K562 (cell line): Measurements from ENCODE around the gene FBXW12. TPM values are rescaled to one million over a fixed set of nuclear protein-coding genes. Genes with fewer than 3 reads are reported as not detected.

Experiments
- ATAC-seq: fragments of 200-7000 bp; cut with Tn5 transposase; 3 replicates; pipeline ENCODE4 v1.9.1; 2020; ENCODE audit warnings: moderate library complexity
- BruUV-seq: library from RNA; stranded (reverse); fragments of 400-500 nt; replicated peaks from 2 replicates; lab custom pipeline; 2021; lab: Mats Ljungman, UMichigan
- CTCF ChIA-PET: fragments of 300-600 bp; formaldehyde crosslinking; extraction: SDS; loops from one replicate; lab custom pipeline; 2021; ENCODE audit warnings: low intra/inter-chr PET ratio; lab: Yijun Ruan, JAX
- POLR2A ChIA-PET: fragments of 300-600, 350-650 bp; sonication (Branson Sonifier 250); formaldehyde crosslinking; extraction: SDS; loops from one replicate; lab custom pipeline; 2021; ENCODE audit warnings: antibody characterized with exemption, inconsistent platforms; lab: Yijun Ruan, JAX
- DNase-seq, 4 experiments: peaks; one replicate each; pipeline versions ENCODE4 v3.0.0 to v3.0.0-alpha.2; 2011 to 2018; ENCODE audit warnings: low spot score in 3 of 4, mixed read lengths in 3 of 4; ENCODE audit errors: extremely low read depth in 1 of 4
- FAIRE-seq: peaks from 2 replicates; lab custom pipeline; 2011; peaks lifted over from hg19 to GRCh38; lab: Jason Lieb, UNC
- H2AFZ ChIP-seq: 2 replicates; pipeline ENCODE4 v1.6.0; 2011; ENCODE audit warnings: low read depth, low read length, control low read depth, inconsistent platforms
- H3K27ac ChIP-seq: fragments of 200-600 bp; 3 replicates; pipeline ENCODE4 v1.8.0; 2011; ENCODE audit warnings: low read depth, mild to moderate bottlenecking, control low read depth, inconsistent platforms, low read length, moderate library complexity, mixed read lengths; ENCODE audit errors: extremely low read depth
- H3K27me3 ChIP-seq, 2 experiments: fragments of 300-600 bp in 1 of 2; 2 replicates in 1 of 2; 3 replicates in 1 of 2; pipeline versions ENCODE4 v1.6.0 to v1.8.0; 2011; ENCODE audit warnings: inconsistent platforms in 2 of 2, low read length in 2 of 2, mild to moderate bottlenecking in 1 of 2, mixed read lengths in 1 of 2, moderate library complexity in 1 of 2; ENCODE audit not compliant: control insufficient read depth in 2 of 2, insufficient read depth in 2 of 2
- H3K36me3 ChIP-seq: fragments of 300-600 bp; 3 replicates; pipeline ENCODE4 v1.8.0; 2011; ENCODE audit warnings: mild to moderate bottlenecking, low read length, inconsistent platforms; ENCODE audit not compliant: control insufficient read depth, insufficient read depth
- H3K4me1 ChIP-seq, 2 experiments: fragments of 200-600 bp in 1 of 2; replicated peaks in 1 of 2; 2 replicates in 1 of 2; 3 replicates in 1 of 2; pipeline versions ENCODE4 v1.5.1 to v1.8.0; 2011; ENCODE audit warnings: inconsistent platforms in 2 of 2, low read length in 2 of 2, mild to moderate bottlenecking in 1 of 2, mixed read lengths in 1 of 2, moderate library complexity in 1 of 2; ENCODE audit not compliant: control insufficient read depth in 2 of 2, insufficient read depth in 2 of 2
- H3K4me2 ChIP-seq: 2 replicates; pipeline ENCODE4 v1.6.1; 2011; ENCODE audit warnings: low read length, control low read depth, inconsistent platforms, mixed read lengths; ENCODE audit not compliant: insufficient read depth
- H3K4me3 ChIP-seq: fragments of 200-600 bp; sonication (generic), shearing (Covaris generic); 2 replicates; pipeline ENCODE4 v1.5.1; 2016; ENCODE audit warnings: control low read depth, inconsistent platforms
- H3K79me2 ChIP-seq: fragments of 200-600 bp; 3 replicates; pipeline ENCODE4 v1.8.0; 2011; ENCODE audit warnings: low read length, inconsistent platforms; ENCODE audit not compliant: control insufficient read depth, insufficient read depth
- H3K9ac ChIP-seq, 2 experiments: 2 replicates each; pipeline versions ENCODE4 v1.6.0 to v1.6.1; 2011; ENCODE audit warnings: low read depth in 2 of 2, low read length in 2 of 2, control low read depth in 1 of 2, inconsistent platforms in 1 of 2, mild to moderate bottlenecking in 1 of 2, mixed read lengths in 1 of 2; ENCODE audit not compliant: insufficient read depth in 1 of 2
- H3K9me1 ChIP-seq: one replicate; pipeline ENCODE4 v1.6.0; 2011; ENCODE audit warnings: inconsistent platforms, mild to moderate bottlenecking, low read length, moderate library complexity; ENCODE audit not compliant: control insufficient read depth, insufficient read depth
- H3K9me3 ChIP-seq: replicated peaks from 2 replicates; pipeline ENCODE4 v1.5.1; 2011; ENCODE audit warnings: low read depth, low read length, inconsistent platforms; ENCODE audit not compliant: control insufficient read depth, insufficient read depth
- H4K20me1 ChIP-seq: replicated peaks from 2 replicates; pipeline ENCODE4 v1.6.1; 2011; ENCODE audit warnings: low read length, inconsistent platforms, mixed read lengths; ENCODE audit not compliant: control insufficient read depth, insufficient read depth
- ATF2 ChIP-seq: sonication (generic); formaldehyde crosslinking; IDR thresholded peaks from 2 replicates; pipeline ENCODE4 v1.8.1; 2022; ENCODE audit warnings: missing genetic modification reagents
- PCBP2 ChIP-seq: fragments of 200-400 bp; formaldehyde crosslinking; IDR thresholded peaks from 2 replicates; pipeline ENCODE4 v1.6.1; 2018; ENCODE audit warnings: low read length, low read depth, mild to moderate bottlenecking, moderate library complexity; ENCODE audit not compliant: poor library complexity, severe bottlenecking
- SMAD4 ChIP-seq: fragments of 250-450 bp; sonication (Bioruptor Pico); conservative IDR thresholded peaks from 2 replicates; pipeline ENCODE4 v1.8.0; 2021; ENCODE audit warnings: inconsistent platforms, mild to moderate bottlenecking, moderate library complexity
- TRIM24 ChIP-seq, 2 experiments: fragments of 450-650 bp; IDR thresholded peaks; 2 replicates each; pipeline ENCODE4 v1.6.1; 2016
- WGBS: fragments of 100-300 bp; shearing (Covaris generic); methylation state at CpG from one replicate; pipeline ENCODE4 v1.1.6; 2016; ENCODE audit warnings: low coverage, mixed read lengths; ENCODE audit not compliant: insufficient coverage; ENCODE audit errors: missing lambda C conversion rate; 5-methylcytosine and 5-hydroxymethylcytosine counted together
- in situ Hi-C: fragments of 300-500 bp; cut with MboI; formaldehyde crosslinking; loops from 4 replicates; pipeline ENCODE4 v1.15.0; 2018; ENCODE audit warnings: inconsistent platforms, mixed read lengths
- intact Hi-C: fragments of 100-400 bp; cut with micrococcal nuclease; formaldehyde crosslinking; loops from 2 replicates; pipeline ENCODE4 v1.14.2; 2022
- polyA plus RNA-seq, 8 experiments: library from polyadenylated mRNA; depleted of rRNA in 4 of 8; stranded (reverse) in 5 of 8; unstranded in 3 of 8; fragments of >200 nt; fragmentation: Nextera tagmentation in 2 of 8; fragmentation: Illumina TruSeq in 1 of 8; extraction: Ambion mirVana in 2 of 8; extraction: Trizol in 1 of 8; gene quantifications; 2 replicates each; pipeline versions ENCODE4 v1.2.1 to v1.2.3, GENCODE V29; 2011 to 2014; ENCODE audit warnings: inconsistent platforms in 1 of 8, missing spikeins in 1 of 8
- total RNA-seq, 7 experiments: library from RNA; depleted of rRNA in 6 of 7; stranded (reverse); fragments of >200 nt in 6 of 7; fragmentation: Illumina TruSeq in 2 of 7; extraction: Trizol in 2 of 7; gene quantifications; 2 replicates each; pipeline versions ENCODE4 v1.2.1 to v1.2.3, GENCODE V29; 2011 to 2021; ENCODE audit warnings: low replicate concordance in 1 of 7
- TF ChIP-seq, protein P1 (sequence below): fragments of 450-650 bp; IDR thresholded peaks from 2 replicates; pipeline ENCODE4 v1.6.1; 2016; ENCODE audit warnings: missing biosample characterization, missing genetic modification characterization

FBXW12 gene
- total and polyA plus RNA-seq, 9 of the 15 experiments (the other 6 are each of a cell fraction or from before 2014, with no cell fraction given), result 0.04 to 0.07 (median 0.06) TPM; not detected in 6

DNA sequence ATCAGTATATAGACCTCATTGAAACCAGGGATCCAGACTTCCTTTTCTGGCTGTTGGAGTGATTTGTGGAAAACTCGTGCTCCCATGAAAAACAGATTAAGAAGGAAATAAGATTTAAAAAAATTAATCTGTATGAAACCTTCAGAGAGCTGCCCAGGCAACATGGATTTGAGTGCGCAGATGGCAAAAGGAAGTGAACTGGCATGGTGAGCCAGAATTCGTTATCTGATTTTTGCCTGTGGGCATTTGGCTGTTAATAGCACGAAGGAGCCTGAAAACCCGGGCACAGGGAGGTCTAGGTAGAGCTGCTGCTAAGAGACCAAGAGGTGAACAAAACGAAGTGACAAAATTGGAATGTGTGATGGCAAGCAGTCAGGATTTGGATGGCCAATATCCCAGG is 19.5 kb upstream of the FBXW12 start:
- TF ChIP-seq TRIM24 (IDR thresholded peaks at IDR 0.05) (no peak), ATF2 (CRISPR knock-in tag) (no peak), SMAD4 (no peak), PCBP2 (no peak)
- TF ChIP-seq, protein P1, sequence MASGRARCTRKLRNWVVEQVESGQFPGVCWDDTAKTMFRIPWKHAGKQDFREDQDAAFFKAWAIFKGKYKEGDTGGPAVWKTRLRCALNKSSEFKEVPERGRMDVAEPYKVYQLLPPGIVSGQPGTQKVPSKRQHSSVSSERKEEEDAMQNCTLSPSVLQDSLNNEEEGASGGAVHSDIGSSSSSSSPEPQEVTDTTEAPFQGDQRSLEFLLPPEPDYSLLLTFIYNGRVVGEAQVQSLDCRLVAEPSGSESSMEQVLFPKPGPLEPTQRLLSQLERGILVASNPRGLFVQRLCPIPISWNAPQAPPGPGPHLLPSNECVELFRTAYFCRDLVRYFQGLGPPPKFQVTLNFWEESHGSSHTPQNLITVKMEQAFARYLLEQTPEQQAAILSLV (tag), result no peak
- TF ChIP-seq, all 486 proteins: peak for 0
- intact Hi-C loops, result no loop called here
- in situ Hi-C loops, result no loop called here
- H2AFZ ChIP-seq, result no peak overlapping the region
- ATAC-seq, result no peak
- H3K36me3 ChIP-seq, result no peaks in the 10 kb centered on the region
- no peak overlapping the region for H3K4me3 ChIP-seq
- H3K9me1 ChIP-seq, result no peaks in the 10 kb centered on the region
- H3K9ac ChIP-seq, result no peak overlapping the region
- CTCF ChIA-PET, result no interaction called here
- no peaks in the 10 kb centered on the region; a peak in 1 of 5 replicates for H3K4me1 ChIP-seq
- no peaks in the 10 kb centered on the region for H4K20me1 ChIP-seq
- POLR2A ChIA-PET, result interaction anchor here (1.1 to 1.3 kb wide), 2 partner anchors 8 to 20 kb away, joined by 3 to 4 read pairs; no protein-coding TSS in a partner anchor
- FAIRE-seq, result no peak
- 0% methylated on average over 6 of the region's 6 CpGs for WGBS
- no peaks in the 10 kb centered on the region for H3K9me3 ChIP-seq
- no peak for DNase-seq
- BruUV-seq, result no TSS peak
- H3K27ac ChIP-seq, result no peak overlapping the region
- H3K4me2 ChIP-seq, result no peak overlapping the region
- peaks cover 3 to 15% of the 10 kb centered on the region in 2 experiments; a peak in 3 of 5 replicates for H3K27me3 ChIP-seq
- no peaks in the 10 kb centered on the region for H3K79me2 ChIP-seq
